Liver (tissue), 3 donors: ENCODE measurements around the gene PFAS.

Experiments
- EGR1 ChIP-seq, 2 donors: IDR thresholded peaks; 2 replicates each; pipeline ENCODE4 v1.6.1; 2016 to 2018; ENCODE audit warnings: antibody characterized with exemption in 2 of 2, low read depth in 2 of 2
- MAX ChIP-seq: IDR thresholded peaks from 2 replicates; pipeline ENCODE4 v1.6.1; 2016; ENCODE audit warnings: antibody characterized with exemption
- TF ChIP-seq, protein P1 (sequence below): fragments of 150-350 bp; IDR thresholded peaks from 2 replicates; pipeline ENCODE4 v1.5.1; 2017; ENCODE audit warnings: improper control_type of control experiment, low read depth, low read length; ENCODE audit not compliant: missing input control
- donor health status: healthy.
- donor health status: healthy.

- TF ChIP-seq EGR1 (IDR thresholded peaks at IDR 0.05; ENCODE audit: low read depth in 2 of 2) (no peak), MAX (no peak)
- TF ChIP-seq, protein P1, sequence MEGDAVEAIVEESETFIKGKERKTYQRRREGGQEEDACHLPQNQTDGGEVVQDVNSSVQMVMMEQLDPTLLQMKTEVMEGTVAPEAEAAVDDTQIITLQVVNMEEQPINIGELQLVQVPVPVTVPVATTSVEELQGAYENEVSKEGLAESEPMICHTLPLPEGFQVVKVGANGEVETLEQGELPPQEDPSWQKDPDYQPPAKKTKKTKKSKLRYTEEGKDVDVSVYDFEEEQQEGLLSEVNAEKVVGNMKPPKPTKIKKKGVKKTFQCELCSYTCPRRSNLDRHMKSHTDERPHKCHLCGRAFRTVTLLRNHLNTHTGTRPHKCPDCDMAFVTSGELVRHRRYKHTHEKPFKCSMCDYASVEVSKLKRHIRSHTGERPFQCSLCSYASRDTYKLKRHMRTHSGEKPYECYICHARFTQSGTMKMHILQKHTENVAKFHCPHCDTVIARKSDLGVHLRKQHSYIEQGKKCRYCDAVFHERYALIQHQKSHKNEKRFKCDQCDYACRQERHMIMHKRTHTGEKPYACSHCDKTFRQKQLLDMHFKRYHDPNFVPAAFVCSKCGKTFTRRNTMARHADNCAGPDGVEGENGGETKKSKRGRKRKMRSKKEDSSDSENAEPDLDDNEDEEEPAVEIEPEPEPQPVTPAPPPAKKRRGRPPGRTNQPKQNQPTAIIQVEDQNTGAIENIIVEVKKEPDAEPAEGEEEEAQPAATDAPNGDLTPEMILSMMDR, result no peak
Observed at GRCh38 chr17:8294814-8295316, 45.8 kb downstream of the PFAS start.
